ENCODE results near the gene F8. TPM values are rescaled to one million over a fixed set of nuclear protein-coding genes. Genes with fewer than 3 reads are reported as not detected.

The F8 gene
- total RNA-seq, 3 donors from 2014 or later (not counting 1 experiment from before 2014, with no cell fraction given) = 1.4 to 4.6 (median 2.8) TPM

DNA sequence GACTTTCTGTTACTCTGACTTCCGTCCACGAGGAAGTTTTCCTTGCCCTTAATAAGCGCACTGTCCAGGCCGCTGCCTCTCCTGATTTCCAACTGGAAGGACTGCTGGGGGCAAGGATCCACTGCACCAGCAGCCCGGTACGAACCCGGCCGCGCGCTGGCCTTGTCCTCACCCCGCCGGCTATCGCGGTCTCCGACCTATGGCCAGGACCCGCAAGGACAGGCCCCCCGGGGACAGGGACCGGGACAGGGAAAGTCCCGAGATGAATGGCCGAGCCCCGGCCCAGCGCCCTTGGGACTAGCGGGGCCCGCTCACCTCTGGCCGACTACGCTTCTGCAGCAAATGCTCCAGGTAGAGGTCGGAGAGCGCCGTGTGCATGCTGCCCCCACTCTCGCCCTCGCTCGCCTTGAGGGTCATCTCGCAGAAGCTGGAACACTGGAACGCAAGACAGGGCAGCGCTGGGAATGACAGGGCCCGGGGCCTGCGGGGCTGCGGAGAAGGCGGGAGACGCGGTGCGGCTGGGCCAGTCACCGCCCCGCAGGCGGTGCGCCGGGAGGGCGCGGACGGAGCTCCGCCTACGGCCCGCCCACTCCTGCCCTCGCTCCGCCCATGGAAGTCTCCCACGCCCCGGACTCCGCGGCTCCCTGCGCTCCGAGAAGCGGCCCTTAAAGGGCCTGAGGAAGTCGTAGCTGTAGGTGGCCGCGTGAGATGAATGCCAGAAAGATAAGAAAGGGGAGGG is 217.4 kb downstream of the F8 start, which contains the start of gene MPP1:
Gene MPP1, minus strand, starts transcription at position 529 of the 739 bp plus-strand sequence. Its CDS starts 112 bp downstream, at position 417.
- Histone ChIP-seq H3K9me3 (ENCODE audit: control insufficient read depth, insufficient read depth, low read length) (no peaks in the 10 kb centered on the region), H3K36me3 (ENCODE audit: control insufficient read depth, insufficient read depth, low read length) (no peaks in the 10 kb centered on the region), H3K27me3 (ENCODE audit: control insufficient read depth, insufficient read depth, low read length) (no peaks in the 10 kb centered on the region), H3K4me3 (ENCODE audit: low read length) (peak within 1 kb of the TSS; percentile 71), H3K27ac (ENCODE audit: low read length) (peak within 1 kb of the TSS; percentile 26), H3K4me1 (ENCODE audit: control insufficient read depth, insufficient read depth, low read length) (peaks cover 16% of the 10 kb centered on the region)
- intact Hi-C loops (cut with micrococcal nuclease) = no loop called here
- TF ChIP-seq CTCF (IDR thresholded peaks at IDR 0.05) = no peak
- Mint-ChIP-seq H3K27me3 (ENCODE audit: low read depth in 2 of 2) (no peaks in the 10 kb centered on the region), H3K4me3 (peak within 1 kb of the TSS; percentile 82), H3K27ac (peak within 1 kb of the TSS in 1 of 2 donors; percentile 86), H3K9me3 (no peaks in the 10 kb centered on the region), H3K4me1 (peaks cover 19 to 20% of the 10 kb centered on the region in 2 donors), H3K36me3 (no peaks in the 10 kb centered on the region)
- under 1% methylated on average over 58 of the region's 65 CpGs for WGBS (ENCODE audit: insufficient coverage)
- ATAC-seq (peak; percentile 97 to 99 (median 97)), DNase-seq (peak; percentile 77 to 87)

- no peak for ATAC-seq
- Mint-ChIP-seq H3K36me3 (no peaks in the 10 kb centered on the region), H3K27me3 (ENCODE audit: low read depth in 2 of 2) (no peaks in the 10 kb centered on the region), H3K27ac (no peak overlapping the region), H3K9me3 (no peaks in the 10 kb centered on the region), H3K4me3 (peak overlapping the region; percentile 82), H3K4me1 (peaks cover 14 to 20% of the 10 kb centered on the region in 2 donors)
- no peaks in the 10 kb centered on the region for H3K9me3 ChIP-seq (ENCODE audit: control insufficient read depth, insufficient read depth, low read length)
- H3K4me3 ChIP-seq (ENCODE audit: low read length) = peak overlapping the region; percentile 71
- DNase-seq = no peak
- H3K36me3 ChIP-seq (ENCODE audit: control insufficient read depth, insufficient read depth, low read length) = no peaks in the 10 kb centered on the region
- 32% methylated on average over 7 of the region's 7 CpGs for WGBS (ENCODE audit: insufficient coverage)
- H3K27me3 ChIP-seq (ENCODE audit: control insufficient read depth, insufficient read depth, low read length) = no peaks in the 10 kb centered on the region
- no peak for TF ChIP-seq CTCF (IDR thresholded peaks at IDR 0.05)
- intact Hi-C loops (cut with micrococcal nuclease) = no loop called here
- H3K27ac ChIP-seq (ENCODE audit: low read length) = no peak overlapping the region
- H3K4me1 ChIP-seq (ENCODE audit: control insufficient read depth, insufficient read depth, low read length) = peaks cover 22% of the 10 kb centered on the region
Observed at GRCh38 chrX:154804261-154804956, 218.1 kb downstream of the F8 start.

GRCh38 chrX:154802947-154803346 is 219.6 kb downstream of the F8 start:
- TF ChIP-seq CTCF (IDR thresholded peaks at IDR 0.05) = no peak
- no peaks in the 10 kb centered on the region for H3K27me3 Mint-ChIP-seq (ENCODE audit: low read depth in 2 of 2)
- peaks cover 22% of the 10 kb centered on the region for H3K4me1 ChIP-seq (ENCODE audit: control insufficient read depth, insufficient read depth, low read length)
- H3K4me1 Mint-ChIP-seq = peaks cover 14 to 20% of the 10 kb centered on the region in 2 donors
- no peaks in the 10 kb centered on the region for H3K36me3 Mint-ChIP-seq
- H3K9me3 Mint-ChIP-seq = no peaks in the 10 kb centered on the region
- H3K27ac Mint-ChIP-seq = no peak overlapping the region
- no peak overlapping the region for H3K27ac ChIP-seq (ENCODE audit: low read length)
- H3K9me3 ChIP-seq (ENCODE audit: control insufficient read depth, insufficient read depth, low read length) = no peaks in the 10 kb centered on the region
- H3K36me3 ChIP-seq (ENCODE audit: control insufficient read depth, insufficient read depth, low read length) = no peaks in the 10 kb centered on the region
- no peaks in the 10 kb centered on the region for H3K27me3 ChIP-seq (ENCODE audit: control insufficient read depth, insufficient read depth, low read length)
- H3K4me3 Mint-ChIP-seq = no peak overlapping the region
- WGBS (ENCODE audit: insufficient coverage) = 81% methylated on average over 2 of the region's 2 CpGs
- ATAC-seq = no peak
- DNase-seq = no peak
- intact Hi-C loops (cut with micrococcal nuclease) = no loop called here
- H3K4me3 ChIP-seq (ENCODE audit: low read length) = no peak overlapping the region
